Heart left ventricle (tissue), 16 donors: ENCODE measurements around the gene KCNN3. TPM values are rescaled to one million over a fixed set of nuclear protein-coding genes. Genes with fewer than 3 reads are reported as not detected.

Source experiments
- ATAC-seq, 4 donors: fragments of 200-7000 bp; cut with Tn5 transposase; one replicate each; pipeline ENCODE4 v1.9.1; 2020 to 2022; ENCODE audit warnings: moderate library complexity in 4 of 4, mild to moderate bottlenecking in 3 of 4, moderate number of reproducible peaks in 1 of 4
- DNase-seq, 5 donors: peaks; one replicate each; pipeline ENCODE4 v3.0.0-alpha.2; 2020
- H3K27ac ChIP-seq, 12 donors: fragments of 200-600 bp; sonication (generic) in 4 of 12; one replicate each; pipeline versions ENCODE4 v1.5.0 to v1.8.0; 2016 to 2022; ENCODE audit warnings: mild to moderate bottlenecking in 2 of 12
- H3K27me3 ChIP-seq, 9 donors: fragments of 200-600 bp; sonication (generic) in 2 of 9; one replicate each; pipeline versions ENCODE4 v1.5.1 to v1.8.0; 2016 to 2022; ENCODE audit warnings: mild to moderate bottlenecking in 3 of 9
- H3K36me3 ChIP-seq, 9 donors: fragments of 200-600 bp; sonication (generic) in 2 of 9; one replicate each; pipeline versions ENCODE4 v1.5.0 to v1.8.0; 2018 to 2022; ENCODE audit warnings: mild to moderate bottlenecking in 2 of 9
- H3K4me1 ChIP-seq, 12 donors: fragments of 200-600 bp; sonication (generic) in 4 of 12; one replicate each; pipeline versions ENCODE4 v1.5.0 to v1.8.0; 2016 to 2022; ENCODE audit warnings: mild to moderate bottlenecking in 3 of 12
- H3K4me3 ChIP-seq, 12 donors: fragments of 200-600 bp; sonication (generic) in 4 of 12; one replicate each; pipeline versions ENCODE4 v1.5.0 to v1.8.0; 2017 to 2022; ENCODE audit warnings: mild to moderate bottlenecking in 9 of 12, moderate library complexity in 4 of 12
- H3K9me3 ChIP-seq, 12 donors: fragments of 200-600 bp; sonication (generic) in 4 of 12; one replicate each; pipeline versions ENCODE4 v1.5.0 to v1.8.0; 2016 to 2022; ENCODE audit warnings: mild to moderate bottlenecking in 1 of 12
- CTCF ChIP-seq, 12 donors: fragments of 200-600 bp; sonication (generic) in 4 of 12; IDR thresholded peaks; one replicate each; pipeline versions ENCODE4 v1.5.0 to v1.8.0; 2018 to 2022; ENCODE audit warnings: antibody characterized with exemption in 12 of 12, mild to moderate bottlenecking in 5 of 12
- POLR2A ChIP-seq, 2 donors: fragments of 450-650 bp; IDR thresholded peaks; one replicate each; pipeline ENCODE4 v1.6.1; 2017; ENCODE audit warnings: antibody characterized with exemption in 2 of 2, mild to moderate bottlenecking in 2 of 2, moderate library complexity in 2 of 2
- WGBS, 4 donors: extraction: QIAGEN DNeasy Blood & Tissue Kit in 2 of 4; methylation state at CpG; one replicate each; pipeline versions ENCODE4 v1.1.5 to v1.1.7; 2013 to 2018; 5-methylcytosine and 5-hydroxymethylcytosine counted together
- intact Hi-C, 10 donors: fragments of 100-400 bp; cut with DNase I; formaldehyde crosslinking; loops; one replicate each; pipeline versions ENCODE4 v1.11.1 to v1.14.2; 2022
- polyA plus RNA-seq, 2 donors: library from polyadenylated mRNA; stranded (reverse); fragments of 200-250 nt; gene quantifications; one replicate each; pipeline ENCODE4 v1.2.3, GENCODE V29; 2013
- total RNA-seq, 9 donors: library from RNA; depleted of rRNA in 2 of 9; stranded (reverse); fragments of >200 nt in 2 of 9; fragmentation: NEBNext Ultra II Directional in 3 of 9; extraction: Animal tissue kit (Norgen Biotek cat#: 25700) in 3 of 9; gene quantifications; one replicate each; pipeline versions ENCODE4 v1.1.0 to v1.2.4, GENCODE V29; 2016 to 2023
- donor health status: ischemic (EF 13 %, LVEDD 7.1; RV severe dilation, severe dysfunction).
- donor health status: healthy with polysubstance abuse.
- donor health status: DM: no; HTN: yes; CAD: no.
- donor health status: DM: no; HTN: no; CAD: no.
- donor health status: ischemic (EF 25% LVEDD 6.9; RV normal size, moderate dysfunction).
- donor health status: ischemic (EF 25% LVEDD 5.7; RV mildly dilated, moderate dysfunction).
- donor health status: healthy.
- donor health status: DM: yes; HTN: yes; CAD: no.
- donor health status: ischemic (EF 35%, LVEDD 5.7; RV mildly dilated, moderate dysfunction).
- donor health status: nonischemic (EF 11% LVEDD 7.7; RV severe dilation, severe dysfunction).
- donor health status: DM: yes; HTN: yes; CAD: no.
- donor health status: PGD.
- donor health status: ischemic (EF 29% LVEDD 5.4; RV normal size, mild dysfunction).
- donor health status: nonischemic (EF 23%, LVEDD 6.1; RV moderate dilation, normal function).

KCNN3 gene
- total and polyA plus RNA-seq, 11 donors, result 0.42 to 4.6 (median 2.2) TPM

GRCh38 chr1:154816369-154816768, 53.7 kb downstream of the KCNN3 start:
- no peaks in the 10 kb centered on the region for H3K36me3 ChIP-seq
- H3K27me3 ChIP-seq, result no peaks in the 10 kb centered on the region
- H3K9me3 ChIP-seq, result no peaks in the 10 kb centered on the region
- H3K4me1 ChIP-seq, result peaks cover 0 to 48% (median 9%) of the 10 kb centered on the region in 12 donors
- DNase-seq (no peak), ATAC-seq (no peak)
- no peak overlapping the region for H3K4me3 ChIP-seq
- 44 to 72% (median 54%) methylated on average over 6 of the region's 6 CpGs for WGBS, 4 donors
- intact Hi-C loops, result no loop called here
- TF ChIP-seq CTCF (IDR thresholded peaks at IDR 0.05) (no peak), POLR2A (IDR thresholded peaks at IDR 0.05) (no peak)
- H3K27ac ChIP-seq, result no peak overlapping the region

DNA sequence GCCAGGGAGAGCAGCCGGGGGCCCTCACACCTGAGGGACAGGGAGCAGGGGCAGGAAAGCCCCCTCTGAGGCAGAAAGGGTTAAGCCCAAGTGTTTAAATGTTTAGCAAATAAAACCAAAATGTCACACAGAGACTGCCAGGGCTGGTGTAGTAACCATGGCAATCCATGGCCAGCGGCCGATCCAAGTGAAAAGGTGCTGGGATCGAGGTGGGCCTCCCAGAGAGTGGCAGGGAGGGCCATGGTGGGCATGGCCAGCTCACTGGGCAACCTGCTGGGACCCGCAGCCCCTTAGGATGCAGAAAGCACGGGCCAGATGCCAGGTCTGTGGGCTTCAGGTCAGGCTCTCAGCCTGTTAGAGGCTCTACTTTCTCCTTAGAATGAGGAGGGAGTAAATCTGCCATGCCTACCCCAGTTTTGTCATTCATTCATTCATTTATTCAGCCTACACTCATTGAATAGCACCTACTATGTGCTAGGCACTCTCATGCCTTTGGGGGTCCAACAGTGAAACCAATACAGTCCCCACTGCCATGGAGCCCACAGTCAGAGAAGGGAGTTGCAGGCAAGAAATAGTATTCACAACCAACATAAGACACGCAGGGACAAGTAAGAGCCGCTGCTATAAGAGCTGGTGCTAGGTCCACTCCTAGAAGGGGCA, 56.1 kb downstream of the KCNN3 start:
- H3K27me3 ChIP-seq, result no peaks in the 10 kb centered on the region
- intact Hi-C loops, result loop anchor here in 1 of 10 donors (5.0 kb wide), 1 partner anchor 53 kb away; no protein-coding TSS in a partner anchor
- ATAC-seq (no peak), DNase-seq (no peak)
- WGBS, 4 donors, result 85 to 94% (median 87%) methylated on average over 6 to 8 of the region's 8 CpGs
- H3K4me3 ChIP-seq, result no peak overlapping the region
- no peaks in the 10 kb centered on the region for H3K9me3 ChIP-seq
- TF ChIP-seq CTCF (IDR thresholded peaks at IDR 0.05) (no peak), POLR2A (IDR thresholded peaks at IDR 0.05) (no peak)
- H3K27ac ChIP-seq, result peak overlapping the region in 7 of 12 donors; percentile 17 to 58 (median 39)
- H3K36me3 ChIP-seq, result no peaks in the 10 kb centered on the region
- H3K4me1 ChIP-seq, result peaks cover 0 to 53% (median 16%) of the 10 kb centered on the region in 12 donors

DNA sequence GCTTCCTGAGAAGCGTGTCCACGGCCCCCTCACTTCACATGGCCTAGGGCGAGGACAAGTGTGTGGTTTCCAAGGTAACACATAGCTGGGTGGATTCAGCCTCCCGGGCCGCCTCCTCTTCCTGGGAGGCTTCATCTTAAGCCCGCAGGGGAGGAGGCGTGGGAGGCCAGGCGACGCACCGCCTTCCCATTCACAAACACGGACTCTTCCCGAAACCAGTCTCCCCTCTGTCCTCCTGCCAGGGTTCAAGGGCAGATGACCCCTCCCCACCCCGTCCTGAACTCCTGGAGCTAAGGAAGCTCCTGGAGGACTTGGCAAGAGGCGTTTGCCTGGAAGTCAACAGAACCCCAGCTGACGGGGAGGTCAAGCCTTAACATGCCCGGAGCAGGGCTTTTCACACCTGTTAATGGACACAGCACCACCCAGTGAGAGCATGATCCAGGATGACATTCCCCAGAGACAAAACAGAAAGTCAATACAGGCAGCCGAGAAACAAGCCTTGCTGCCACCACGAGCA, 56.7 kb downstream of the KCNN3 start:
- peak in 4 of 5 donors; percentile 60 to 71 (median 65) for DNase-seq
- H3K36me3 ChIP-seq, result no peaks in the 10 kb centered on the region
- H3K4me3 ChIP-seq, result no peak overlapping the region
- no peaks in the 10 kb centered on the region for H3K9me3 ChIP-seq
- H3K4me1 ChIP-seq, result peaks cover 0 to 59% (median 19%) of the 10 kb centered on the region in 12 donors
- peaks cover 0 to under 1% (median 0%) of the 10 kb centered on the region in 9 donors for H3K27me3 ChIP-seq
- peak overlapping the region in 7 of 12 donors; percentile 17 to 61 (median 39) for H3K27ac ChIP-seq
- peak; percentile 27 to 84 (median 68) for ATAC-seq
- TF ChIP-seq CTCF (IDR thresholded peaks at IDR 0.05), result no peak
- TF ChIP-seq POLR2A (IDR thresholded peaks at IDR 0.05), result no peak
- 33 to 63% (median 44%) methylated on average over 17 to 18 of the region's 18 CpGs for WGBS, 4 donors
- intact Hi-C loops, result loop anchor here in 1 of 10 donors (5.0 kb wide), 1 partner anchor 54 kb away; no protein-coding TSS in a partner anchor

GRCh38 chr1:154812877-154813276, 57.2 kb downstream of the KCNN3 start:
- Histone ChIP-seq H3K9me3 (no peaks in the 10 kb centered on the region), H3K4me3 (no peak overlapping the region), H3K27me3 (peaks cover 0 to 4% (median 0%) of the 10 kb centered on the region in 9 donors), H3K27ac (peak overlapping the region in 6 of 12 donors; percentile 17 to 65 (median 54)), H3K4me1 (peaks cover 0 to 64% (median 23%) of the 10 kb centered on the region in 12 donors), H3K36me3 (no peaks in the 10 kb centered on the region)
- TF ChIP-seq CTCF (IDR thresholded peaks at IDR 0.05) (no peak), POLR2A (IDR thresholded peaks at IDR 0.05) (no peak)
- WGBS, 4 donors, result 63 to 74% (median 73%) methylated on average over 3 of the region's 3 CpGs
- no peak for ATAC-seq
- no peak for DNase-seq
- intact Hi-C loops, result loop anchor here in 1 of 10 donors (5.0 kb wide), 1 partner anchor 54 kb away; no protein-coding TSS in a partner anchor
